Kidney epithelial cell (primary cell): ENCODE data around the gene CD28. TPM values are rescaled to one million over a fixed set of nuclear protein-coding genes. Genes with fewer than 3 reads are reported as not detected.
"Not testable (repeated sequence)": the region's sequence is repeated elsewhere in the genome, so short reads cannot be mapped to it uniquely, and the experiment has no call there.

Experiments used
- DNase-seq: peaks from one replicate; pipeline ENCODE4 v3.0.0-alpha.2; 2010; ENCODE audit warnings: low read depth
- H3K27me3 ChIP-seq: 2 replicates; pipeline ENCODE4 v1.6.0; 2011; ENCODE audit warnings: low read length; ENCODE audit not compliant: control insufficient read depth, insufficient read depth
- H3K36me3 ChIP-seq: 2 replicates; pipeline ENCODE4 v1.5.1; 2011; ENCODE audit warnings: low read length; ENCODE audit not compliant: control insufficient read depth, insufficient read depth
- H3K4me3 ChIP-seq: 2 replicates; pipeline ENCODE4 v1.5.1; 2011; ENCODE audit warnings: low read depth, mild to moderate bottlenecking, control low read depth, low read length
- CTCF ChIP-seq: IDR thresholded peaks from 2 replicates; pipeline ENCODE4 v1.5.1; 2011; ENCODE audit warnings: mild to moderate bottlenecking, moderate library complexity, low read length, control low read depth, inconsistent platforms; ENCODE audit not compliant: insufficient read depth, poor library complexity, severe bottlenecking
- total RNA-seq: library from RNA; depleted of rRNA; stranded (reverse); fragments of >200 nt; gene quantifications from 2 replicates; pipeline ENCODE4 v1.2.3, GENCODE V29; 2015

The CD28 gene
- total RNA-seq, 1 donor from 2014 or later, result not detected

GRCh38 chr2:203781151-203781550 lies 74.7 kb downstream of the CD28 start:
- DNase-seq, result no peak
- no peaks in the 10 kb centered on the region for H3K36me3 ChIP-seq
- no peaks in the 10 kb centered on the region for H3K27me3 ChIP-seq
- no peak overlapping the region for H3K4me3 ChIP-seq
- no peak for TF ChIP-seq CTCF

GRCh38 chr2:203782262-203782976 lies 76.0 kb downstream of the CD28 start:
- H3K27me3 ChIP-seq, result no peaks in the 10 kb centered on the region
- no peaks in the 10 kb centered on the region for H3K36me3 ChIP-seq
- no peak for DNase-seq
- no peak overlapping the region for H3K4me3 ChIP-seq
- peak; percentile 82 for TF ChIP-seq CTCF

DNA sequence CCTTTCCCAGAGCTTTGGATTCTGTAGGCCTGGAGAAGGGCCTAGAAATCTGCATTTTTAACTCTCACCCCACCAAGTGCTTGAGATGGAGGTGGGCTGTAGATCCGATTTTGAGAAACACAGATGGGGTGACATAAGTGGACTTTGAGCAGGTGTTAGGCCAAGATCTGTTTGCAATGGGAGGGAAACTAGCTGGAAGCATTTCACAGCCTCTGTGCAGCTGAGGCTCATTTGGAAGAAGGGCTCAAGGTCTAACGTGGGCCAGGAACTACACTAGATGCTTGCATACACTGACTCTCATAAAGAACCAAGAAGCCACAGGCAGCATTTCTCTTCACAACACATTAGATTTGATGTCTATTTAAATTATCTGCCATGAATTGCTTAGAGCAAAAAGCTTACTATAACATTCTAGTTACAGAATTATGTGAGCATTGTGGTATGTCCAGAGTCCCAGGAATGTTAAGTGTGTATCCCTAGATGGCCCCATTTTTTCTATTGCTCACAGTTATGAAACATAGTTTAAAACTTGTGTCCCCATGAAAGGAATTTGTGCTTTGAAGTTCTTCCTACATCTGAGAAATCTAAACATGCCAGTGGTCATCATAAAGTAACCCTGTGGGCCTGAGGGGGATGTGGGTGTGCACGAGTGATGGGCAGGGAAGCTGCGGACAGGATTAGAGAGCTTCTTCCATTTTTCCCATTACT lies 77.2 kb downstream of the CD28 start:
- no peak for TF ChIP-seq CTCF
- H3K36me3 ChIP-seq, result no peaks in the 10 kb centered on the region
- H3K4me3 ChIP-seq, result no peak overlapping the region
- no peaks in the 10 kb centered on the region for H3K27me3 ChIP-seq
- DNase-seq, result no peak

DNA sequence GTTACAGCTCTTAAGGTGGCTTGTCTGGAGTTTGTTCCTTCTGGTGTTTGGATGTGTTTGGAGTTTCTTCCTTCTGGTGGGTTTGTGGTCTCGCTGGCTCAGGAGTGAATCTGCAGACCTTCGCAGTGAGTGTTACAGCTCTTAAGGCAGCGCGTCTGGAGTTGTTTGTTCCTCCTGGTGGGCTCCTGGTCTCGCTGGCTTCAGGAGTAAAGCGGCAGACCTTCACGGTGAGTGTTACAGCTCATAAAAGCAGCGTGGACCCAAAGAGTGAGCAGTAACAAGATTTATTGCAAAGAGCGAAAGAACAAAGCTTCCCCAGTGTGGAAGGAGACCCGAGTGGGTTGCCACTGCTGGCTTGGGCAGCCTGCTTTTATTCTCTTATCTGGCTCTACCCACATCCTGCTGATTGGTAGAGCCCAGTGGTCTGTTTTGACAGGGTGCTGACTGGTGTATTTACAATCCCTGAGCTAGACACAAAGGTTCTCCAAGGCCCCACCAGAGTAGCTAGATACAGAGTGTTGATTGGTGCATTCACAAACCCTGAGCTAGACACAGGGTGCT lies 78.4 kb downstream of the CD28 start:
- not testable (repeated sequence) for H3K27me3 ChIP-seq, H3K4me3 ChIP-seq, DNase-seq, H3K36me3 ChIP-seq

- not testable (repeated sequence) for H3K36me3 ChIP-seq, DNase-seq, H3K27me3 ChIP-seq, H3K4me3 ChIP-seq
Observed at GRCh38 chr2:203785391-203786110, 79.1 kb downstream of the CD28 start.

DNA sequence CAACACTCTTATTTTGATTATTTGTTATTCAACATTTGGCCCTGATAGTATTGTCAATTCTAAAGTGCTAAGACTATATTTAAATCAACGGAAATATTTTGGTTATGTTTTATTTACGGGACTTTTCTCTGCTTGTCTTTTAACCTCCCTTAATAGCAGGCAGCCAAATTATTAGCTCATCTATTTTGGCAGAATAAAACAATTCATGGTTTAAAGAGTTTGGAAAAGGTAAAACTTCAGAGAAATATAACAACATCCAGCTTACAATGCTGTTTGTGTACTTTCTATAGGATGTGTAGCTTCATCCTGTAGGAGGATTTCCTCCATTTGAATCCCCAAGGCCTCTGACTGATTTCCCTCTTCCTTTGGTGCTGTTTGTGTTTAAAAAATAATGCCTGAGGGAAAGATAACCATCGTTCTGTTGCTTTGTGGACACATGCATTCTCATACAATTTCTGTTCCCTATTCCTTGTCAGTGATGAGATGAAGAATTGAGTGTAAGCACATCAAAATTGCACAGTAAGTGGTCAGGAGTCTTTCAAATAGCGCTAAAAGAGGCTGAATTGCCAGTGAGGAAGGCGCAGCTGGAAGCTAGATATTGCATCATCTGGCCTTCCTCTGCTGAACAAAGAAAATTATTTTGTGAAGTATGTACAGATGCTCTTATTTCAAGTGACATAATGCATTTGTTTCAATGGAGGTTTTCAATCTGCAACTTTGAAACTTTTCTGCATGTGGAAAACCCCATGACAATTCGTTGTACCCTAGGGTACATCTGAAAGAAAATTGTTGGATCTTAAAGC lies 80.3 kb downstream of the CD28 start:
- DNase-seq, result no peak
- Histone ChIP-seq H3K27me3 (no peaks in the 10 kb centered on the region), H3K36me3 (no peaks in the 10 kb centered on the region), H3K4me3 (no peak overlapping the region)
- no peak for TF ChIP-seq CTCF
